ENCODE data around the gene NUP54. TPM values are rescaled to one million over a fixed set of nuclear protein-coding genes. Genes with fewer than 3 reads are reported as not detected.

The NUP54 gene
- total RNA-seq, 2 donors from 2014 or later, result 17.9 to 44.8 TPM

GRCh38 chr4:76108467-76109181 is 39.6 kb downstream of the NUP54 start:
- no peak overlapping the region for H3K4me3 ChIP-seq
- DNase-seq (ENCODE audit: low spot score) (no peak), ATAC-seq (ENCODE audit: insufficient number of reproducible peaks, low FRiP score, low read depth) (no peak)
- H3K27ac ChIP-seq, result no peak overlapping the region
- H3K9me3 ChIP-seq, result no peaks in the 10 kb centered on the region
- no peaks in the 10 kb centered on the region for H3K4me1 ChIP-seq (ENCODE audit: control insufficient read depth in 1 of 2, low read depth in 2 of 2)
- H3K36me3 ChIP-seq, result no peaks in the 10 kb centered on the region
- no peak for TF ChIP-seq CTCF (IDR thresholded peaks at IDR 0.05)
- no peaks in the 10 kb centered on the region for H3K27me3 ChIP-seq (replicated peaks; ENCODE audit: insufficient read depth)

- Histone ChIP-seq H3K27ac (no peak overlapping the region), H3K4me1 (ENCODE audit: control insufficient read depth in 1 of 2, low read depth in 2 of 2) (no peaks in the 10 kb centered on the region), H3K4me3 (no peak overlapping the region), H3K9me3 (no peaks in the 10 kb centered on the region), H3K36me3 (no peaks in the 10 kb centered on the region), H3K27me3 (replicated peaks; ENCODE audit: insufficient read depth) (no peaks in the 10 kb centered on the region)
- ATAC-seq (ENCODE audit: insufficient number of reproducible peaks, low FRiP score, low read depth) (no peak), DNase-seq (ENCODE audit: low spot score) (no peak)
- TF ChIP-seq CTCF (IDR thresholded peaks at IDR 0.05), result no peak
Measured at GRCh38 chr4:76106442-76106841, 41.8 kb downstream of the NUP54 start.

- H3K36me3 ChIP-seq, result no peaks in the 10 kb centered on the region
- H3K27me3 ChIP-seq (replicated peaks; ENCODE audit: insufficient read depth), result no peaks in the 10 kb centered on the region
- H3K9me3 ChIP-seq, result no peaks in the 10 kb centered on the region
- H3K4me3 ChIP-seq, result no peak overlapping the region
- H3K27ac ChIP-seq, result no peak overlapping the region
- TF ChIP-seq CTCF (IDR thresholded peaks at IDR 0.05), result no peak
- no peak for DNase-seq (ENCODE audit: low spot score)
- no peaks in the 10 kb centered on the region for H3K4me1 ChIP-seq (ENCODE audit: control insufficient read depth in 1 of 2, low read depth in 2 of 2)
- no peak for ATAC-seq (ENCODE audit: insufficient number of reproducible peaks, low FRiP score, low read depth)
Measured at GRCh38 chr4:76105652-76106051, 42.5 kb downstream of the NUP54 start.

- H3K27ac ChIP-seq, result no peak overlapping the region
- H3K9me3 ChIP-seq, result no peaks in the 10 kb centered on the region
- no peak overlapping the region for H3K4me3 ChIP-seq
- H3K36me3 ChIP-seq, result no peaks in the 10 kb centered on the region
- H3K4me1 ChIP-seq (ENCODE audit: control insufficient read depth in 1 of 2, low read depth in 2 of 2), result no peaks in the 10 kb centered on the region
- H3K27me3 ChIP-seq (replicated peaks; ENCODE audit: insufficient read depth), result no peaks in the 10 kb centered on the region
- ATAC-seq (ENCODE audit: insufficient number of reproducible peaks, low FRiP score, low read depth) (no peak), DNase-seq (ENCODE audit: low spot score) (no peak)
- TF ChIP-seq CTCF (IDR thresholded peaks at IDR 0.05), result no peak
Measured at GRCh38 chr4:76096076-76096475, 52.1 kb downstream of the NUP54 start.

GRCh38 chr4:76095568-76095967 is 52.6 kb downstream of the NUP54 start:
- H3K27ac ChIP-seq, result no peak overlapping the region
- H3K9me3 ChIP-seq, result no peaks in the 10 kb centered on the region
- no peak for TF ChIP-seq CTCF (IDR thresholded peaks at IDR 0.05)
- DNase-seq (ENCODE audit: low spot score) (no peak), ATAC-seq (ENCODE audit: insufficient number of reproducible peaks, low FRiP score, low read depth) (no peak)
- H3K4me1 ChIP-seq (ENCODE audit: control insufficient read depth in 1 of 2, low read depth in 2 of 2), result no peaks in the 10 kb centered on the region
- H3K27me3 ChIP-seq (replicated peaks; ENCODE audit: insufficient read depth), result no peaks in the 10 kb centered on the region
- no peak overlapping the region for H3K4me3 ChIP-seq
- H3K36me3 ChIP-seq, result no peaks in the 10 kb centered on the region
